NT2/D1 (cell line): ENCODE data around the gene ATP11B.

Experiments used
- YY1 ChIP-seq: IDR thresholded peaks from 2 replicates; pipeline ENCODE4 v1.6.1; 2011; ENCODE audit not compliant: insufficient read length, insufficient read depth
- ZNF274 ChIP-seq: IDR thresholded peaks from 2 replicates; pipeline ENCODE4 v1.6.1; 2011; ENCODE audit warnings: mild to moderate bottlenecking, low read depth, low read length

DNA sequence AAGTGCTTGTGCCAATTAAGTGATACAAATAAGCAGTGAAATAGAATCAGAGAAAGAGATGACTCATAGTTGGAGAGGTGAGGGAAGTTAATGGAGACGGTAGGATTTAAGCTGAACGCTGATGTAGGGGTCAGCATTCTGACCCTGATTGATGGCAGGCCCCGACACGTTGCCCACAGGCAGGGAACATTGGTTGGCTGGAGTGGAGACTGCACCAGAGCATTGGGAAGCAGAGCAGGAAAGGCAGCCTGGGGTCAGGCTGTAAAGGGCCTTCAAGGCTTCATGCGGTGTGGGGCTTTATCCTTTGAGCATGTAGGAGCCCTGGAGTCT, 118.4 kb downstream of the ATP11B start:
- TF ChIP-seq ZNF274 (no peak), YY1 (no peak)
